ENCODE results near the gene TMCO5A.

DNA sequence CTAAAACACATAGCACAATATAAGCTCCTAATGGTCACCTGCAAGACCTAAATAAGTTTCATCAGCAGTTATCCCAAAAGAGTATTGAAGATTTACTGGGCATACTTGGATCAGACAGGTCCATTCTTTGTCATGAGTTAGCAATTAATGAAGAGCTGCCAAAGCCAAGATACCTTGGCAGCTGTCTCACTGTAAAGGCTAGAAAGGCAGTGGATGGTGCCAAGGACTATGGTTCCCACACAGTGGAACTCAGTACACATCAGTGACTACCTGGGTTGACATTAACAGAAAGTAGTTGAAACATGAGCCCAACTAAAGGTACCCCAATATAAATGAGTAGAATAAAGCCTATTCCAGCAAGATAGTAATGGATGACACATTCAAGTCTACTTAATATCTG is 41.1 kb upstream of the TMCO5A start:
- TF ChIP-seq POLR2AphosphoS5 (IDR thresholded peaks at IDR 0.05; ENCODE audit: low read depth) (no peak), CTCF (IDR thresholded peaks at IDR 0.05; ENCODE audit: insufficient read depth, low read length) (no peak), GABPA (IDR thresholded peaks at IDR 0.05; ENCODE audit: low read depth) (no peak)
- TF ChIP-seq, protein P1, sequence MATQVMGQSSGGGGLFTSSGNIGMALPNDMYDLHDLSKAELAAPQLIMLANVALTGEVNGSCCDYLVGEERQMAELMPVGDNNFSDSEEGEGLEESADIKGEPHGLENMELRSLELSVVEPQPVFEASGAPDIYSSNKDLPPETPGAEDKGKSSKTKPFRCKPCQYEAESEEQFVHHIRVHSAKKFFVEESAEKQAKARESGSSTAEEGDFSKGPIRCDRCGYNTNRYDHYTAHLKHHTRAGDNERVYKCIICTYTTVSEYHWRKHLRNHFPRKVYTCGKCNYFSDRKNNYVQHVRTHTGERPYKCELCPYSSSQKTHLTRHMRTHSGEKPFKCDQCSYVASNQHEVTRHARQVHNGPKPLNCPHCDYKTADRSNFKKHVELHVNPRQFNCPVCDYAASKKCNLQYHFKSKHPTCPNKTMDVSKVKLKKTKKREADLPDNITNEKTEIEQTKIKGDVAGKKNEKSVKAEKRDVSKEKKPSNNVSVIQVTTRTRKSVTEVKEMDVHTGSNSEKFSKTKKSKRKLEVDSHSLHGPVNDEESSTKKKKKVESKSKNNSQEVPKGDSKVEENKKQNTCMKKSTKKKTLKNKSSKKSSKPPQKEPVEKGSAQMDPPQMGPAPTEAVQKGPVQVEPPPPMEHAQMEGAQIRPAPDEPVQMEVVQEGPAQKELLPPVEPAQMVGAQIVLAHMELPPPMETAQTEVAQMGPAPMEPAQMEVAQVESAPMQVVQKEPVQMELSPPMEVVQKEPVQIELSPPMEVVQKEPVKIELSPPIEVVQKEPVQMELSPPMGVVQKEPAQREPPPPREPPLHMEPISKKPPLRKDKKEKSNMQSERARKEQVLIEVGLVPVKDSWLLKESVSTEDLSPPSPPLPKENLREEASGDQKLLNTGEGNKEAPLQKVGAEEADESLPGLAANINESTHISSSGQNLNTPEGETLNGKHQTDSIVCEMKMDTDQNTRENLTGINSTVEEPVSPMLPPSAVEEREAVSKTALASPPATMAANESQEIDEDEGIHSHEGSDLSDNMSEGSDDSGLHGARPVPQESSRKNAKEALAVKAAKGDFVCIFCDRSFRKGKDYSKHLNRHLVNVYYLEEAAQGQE (IDR thresholded peaks at IDR 0.05; ENCODE audit: insufficient replicate concordance, low read depth) = no peak
